Fibroblast of pulmonary artery (primary cell): ENCODE data around the gene VWA3A.
"Not testable (repeated sequence)": the region's sequence is repeated elsewhere in the genome, so short reads cannot be mapped to it uniquely, and the experiment has no call there.

Experiments used
- DNase-seq: peaks from one replicate; pipeline ENCODE4 v3.0.0-alpha.2; 2010; ENCODE audit warnings: low read depth
- H3K4me3 ChIP-seq: replicated peaks from 2 replicates; pipeline ENCODE4 v1.5.1; 2011; ENCODE audit warnings: low read depth, mild to moderate bottlenecking, control low read depth, low read length, moderate library complexity
- TF ChIP-seq, protein P1 (sequence below): IDR thresholded peaks from 2 replicates; pipeline ENCODE4 v1.5.1; 2011; ENCODE audit warnings: mild to moderate bottlenecking, control low read depth, low read length, inconsistent platforms; ENCODE audit errors: missing control alignments

VWA3A gene

DNA sequence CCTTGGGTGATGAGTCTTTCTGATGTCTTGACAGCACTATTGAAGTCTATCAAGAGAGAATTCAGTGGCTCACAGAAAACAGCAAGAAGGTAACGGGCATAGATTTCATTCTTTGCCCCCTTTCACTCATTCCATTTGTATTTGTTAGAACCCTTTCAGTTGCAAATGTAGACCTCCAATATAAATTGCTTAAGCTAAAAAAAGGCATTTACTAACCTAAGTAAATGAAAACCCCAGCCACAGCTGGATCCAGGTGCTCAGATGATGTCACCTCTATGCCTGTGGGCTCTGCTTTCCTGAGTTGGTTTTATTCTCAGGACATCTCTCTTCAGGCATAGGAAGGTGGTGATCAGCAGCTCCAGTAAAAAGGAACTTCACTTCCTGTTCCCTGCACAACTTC is 11.1 kb downstream of the VWA3A start:
- TF ChIP-seq, protein P1, sequence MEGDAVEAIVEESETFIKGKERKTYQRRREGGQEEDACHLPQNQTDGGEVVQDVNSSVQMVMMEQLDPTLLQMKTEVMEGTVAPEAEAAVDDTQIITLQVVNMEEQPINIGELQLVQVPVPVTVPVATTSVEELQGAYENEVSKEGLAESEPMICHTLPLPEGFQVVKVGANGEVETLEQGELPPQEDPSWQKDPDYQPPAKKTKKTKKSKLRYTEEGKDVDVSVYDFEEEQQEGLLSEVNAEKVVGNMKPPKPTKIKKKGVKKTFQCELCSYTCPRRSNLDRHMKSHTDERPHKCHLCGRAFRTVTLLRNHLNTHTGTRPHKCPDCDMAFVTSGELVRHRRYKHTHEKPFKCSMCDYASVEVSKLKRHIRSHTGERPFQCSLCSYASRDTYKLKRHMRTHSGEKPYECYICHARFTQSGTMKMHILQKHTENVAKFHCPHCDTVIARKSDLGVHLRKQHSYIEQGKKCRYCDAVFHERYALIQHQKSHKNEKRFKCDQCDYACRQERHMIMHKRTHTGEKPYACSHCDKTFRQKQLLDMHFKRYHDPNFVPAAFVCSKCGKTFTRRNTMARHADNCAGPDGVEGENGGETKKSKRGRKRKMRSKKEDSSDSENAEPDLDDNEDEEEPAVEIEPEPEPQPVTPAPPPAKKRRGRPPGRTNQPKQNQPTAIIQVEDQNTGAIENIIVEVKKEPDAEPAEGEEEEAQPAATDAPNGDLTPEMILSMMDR: no peak
- no peak overlapping the region for H3K4me3 ChIP-seq
- no peak for DNase-seq

DNA sequence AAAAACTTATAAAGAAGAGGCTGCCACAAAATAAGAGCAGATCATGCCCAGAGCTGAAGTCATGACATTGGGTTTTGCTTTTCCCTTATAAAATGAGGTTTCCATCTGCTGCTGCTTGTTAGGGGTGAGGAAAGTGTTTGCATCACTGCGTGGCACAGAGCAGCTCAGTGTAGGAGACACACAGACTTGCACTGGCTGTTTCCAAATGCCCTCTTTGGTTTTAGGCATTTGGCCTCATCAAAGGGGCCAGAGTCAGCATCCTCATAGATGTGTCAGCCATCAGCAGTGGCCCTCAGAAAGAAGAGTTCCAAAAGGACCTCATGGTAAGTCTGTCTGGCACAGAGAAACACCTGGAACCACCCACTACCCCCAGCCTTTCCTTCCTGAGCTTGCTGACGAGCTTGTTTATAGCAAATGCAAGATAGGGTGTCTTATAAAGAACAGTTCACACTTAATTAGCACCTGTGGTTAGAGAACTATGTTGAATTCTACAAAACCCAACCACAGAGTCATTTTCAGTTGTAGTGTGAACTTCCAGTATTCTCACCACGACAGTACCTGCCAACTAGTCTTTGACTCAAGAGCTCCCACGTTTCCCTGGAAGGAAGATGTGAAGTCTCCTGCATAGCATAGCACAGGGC is 17.0 kb downstream of the VWA3A start:
- no peak overlapping the region for H3K4me3 ChIP-seq
- no peak for DNase-seq
- TF ChIP-seq, protein P1: no peak

DNA sequence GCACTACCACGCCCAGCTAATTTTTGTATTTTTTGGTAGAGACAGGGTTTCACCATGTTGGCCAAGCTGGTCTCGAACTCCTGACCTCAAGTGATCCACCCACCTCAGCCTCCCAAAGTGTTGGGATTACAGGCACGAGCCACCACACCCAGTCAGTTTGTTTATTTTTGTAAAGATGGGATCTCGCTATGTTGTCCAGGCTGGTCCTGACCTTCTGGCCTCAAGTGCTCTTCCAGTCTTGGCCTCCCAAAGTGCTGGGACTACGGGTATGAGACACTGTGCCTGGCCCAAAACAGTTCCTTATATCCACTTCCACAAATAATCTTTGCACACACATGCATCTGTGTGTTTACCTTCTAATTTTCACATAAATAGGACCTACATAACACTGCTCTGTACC is 19.3 kb downstream of the VWA3A start:
- DNase-seq, H3K4me3 ChIP-seq: not testable (repeated sequence)

DNA sequence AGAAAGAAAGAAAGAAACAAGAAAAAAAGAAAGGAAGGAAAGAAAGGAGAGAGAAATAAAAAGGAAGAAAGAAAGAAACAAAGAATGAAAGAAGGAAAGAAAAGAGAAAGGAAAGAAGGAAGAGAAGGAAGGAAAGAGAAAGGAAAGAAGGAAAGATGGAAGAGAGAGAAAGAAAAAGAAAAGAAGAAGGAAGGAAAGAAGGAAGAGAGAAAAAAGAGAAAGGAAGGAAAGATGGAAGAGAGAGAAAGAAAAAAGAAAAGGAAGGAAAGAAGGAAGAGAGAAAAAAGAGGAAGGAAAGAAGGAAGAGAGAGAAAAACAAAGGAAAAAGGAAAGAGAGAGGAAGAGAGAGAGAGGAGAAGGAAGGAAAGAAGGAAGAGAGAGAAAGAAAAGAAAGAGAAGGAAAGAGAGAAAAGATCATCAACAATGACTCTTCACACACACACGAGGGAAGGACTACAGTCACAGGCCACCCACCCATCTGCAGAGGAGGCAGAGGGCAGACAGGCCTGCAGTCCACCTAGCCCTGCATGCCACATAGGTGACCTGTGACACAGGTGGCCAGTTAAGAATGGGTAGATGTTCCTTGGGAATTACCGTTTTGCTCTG is 23.9 kb downstream of the VWA3A start:
- TF ChIP-seq, protein P1: no peak
- DNase-seq: no peak
- no peak overlapping the region for H3K4me3 ChIP-seq

DNA sequence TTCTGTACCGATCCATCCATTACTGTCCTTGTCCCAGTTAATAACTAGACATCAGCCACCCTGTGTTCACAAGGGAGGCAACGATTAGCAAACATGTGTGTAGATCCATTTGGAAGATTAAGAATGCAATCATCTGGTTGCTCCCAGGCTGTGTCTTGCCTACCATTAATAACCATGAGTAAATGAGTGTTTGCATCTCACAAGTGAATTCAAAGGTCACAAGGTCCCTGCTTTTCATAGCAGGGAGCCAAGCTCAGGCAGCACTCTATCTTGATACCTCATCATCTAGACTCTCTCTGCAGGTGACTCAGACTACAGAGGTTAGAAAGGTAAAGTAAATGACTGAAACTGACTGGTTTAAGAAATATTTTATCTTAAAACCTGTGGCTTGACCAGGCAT is 25.3 kb downstream of the VWA3A start:
- no peak for DNase-seq
- TF ChIP-seq, protein P1: no peak
- no peak overlapping the region for H3K4me3 ChIP-seq

DNA sequence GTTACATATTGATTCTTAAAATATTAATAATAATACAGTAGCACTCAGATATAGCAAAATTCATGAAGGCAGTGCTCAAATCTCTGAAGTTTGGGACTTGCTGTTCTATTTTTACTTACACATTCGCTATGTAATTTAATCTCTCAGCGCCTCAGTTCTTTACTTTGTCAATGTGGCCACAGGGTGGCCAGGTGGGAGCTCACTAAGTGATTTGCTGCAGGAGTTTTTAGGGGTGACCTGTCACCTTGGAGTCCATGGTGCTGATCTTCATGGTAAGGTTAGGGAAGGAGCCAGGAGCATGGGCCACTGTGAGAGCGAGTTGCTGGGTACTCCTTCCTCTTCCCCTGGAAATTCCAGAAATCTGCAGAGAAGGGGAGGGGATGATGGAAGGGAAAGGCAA is 28.1 kb downstream of the VWA3A start:
- no peak overlapping the region for H3K4me3 ChIP-seq
- DNase-seq: no peak
- TF ChIP-seq, protein P1: no peak

DNA sequence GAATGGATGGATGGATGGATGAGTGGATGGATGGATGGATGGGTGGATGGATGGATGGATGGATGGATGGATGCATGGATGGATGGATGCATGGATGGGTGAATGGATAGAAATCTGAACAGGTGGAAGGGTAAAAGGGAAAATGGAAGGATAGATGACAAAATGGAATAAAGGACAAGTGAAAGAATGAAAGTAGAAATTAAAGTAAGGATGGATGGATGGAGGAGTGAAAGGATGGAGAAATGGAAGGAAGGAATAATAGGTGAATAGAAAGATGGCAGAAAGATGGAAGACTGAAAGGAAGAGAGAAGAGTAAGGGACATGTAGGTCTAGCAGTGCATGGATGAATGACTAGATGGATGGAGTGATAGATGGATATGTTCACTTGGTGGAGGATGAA is 29.9 kb downstream of the VWA3A start:
- TF ChIP-seq, protein P1: no peak
- DNase-seq: no peak
- no peak overlapping the region for H3K4me3 ChIP-seq
